ENCODE data around the gene PDE11A. TPM values are rescaled to one million over a fixed set of nuclear protein-coding genes. Genes with fewer than 3 reads are reported as not detected.

PDE11A gene
- total and polyA plus RNA-seq, 10 donors: 0.02 to 1.2 (median 0.22) TPM; not detected in 3

GRCh38 chr2:177942731-177943130 is 129.8 kb downstream of the PDE11A start:
- 60 to 74% (median 68%) methylated on average over 1 of the region's 1 CpG for WGBS, 5 donors
- intact Hi-C loops (cut with DNase I; ENCODE audit: low total_unique reads): no loop called here
- no peak for DNase-seq

DNA sequence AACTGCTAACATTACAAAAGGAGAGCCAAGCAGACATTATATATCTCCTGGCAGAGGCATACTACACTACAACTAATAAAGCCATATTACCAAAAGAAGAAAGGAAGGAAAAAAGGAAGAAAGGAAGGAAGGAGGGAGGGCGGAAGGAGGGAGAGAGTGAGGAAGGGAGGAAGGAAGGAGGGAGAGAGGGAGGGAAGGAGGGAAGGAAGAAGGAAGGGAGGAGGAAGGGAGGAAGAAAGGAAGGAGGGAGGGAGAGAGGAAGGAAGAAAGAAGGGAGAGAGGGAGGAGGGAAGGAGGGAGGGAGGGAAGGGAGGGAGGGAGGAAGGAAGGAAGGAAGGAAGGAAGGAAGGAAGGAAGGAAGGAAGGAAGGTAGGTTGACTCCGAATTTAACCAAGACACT is 133.4 kb downstream of the PDE11A start:
- Histone ChIP-seq H3K36me3 (no peaks in the 10 kb centered on the region), H3K27ac (no peak overlapping the region), H3K27me3 (replicated peaks in 1 of 7) (no peaks in the 10 kb centered on the region), H3K4me1 (no peaks in the 10 kb centered on the region), H3K4me3 (no peak overlapping the region), H3K9me3 (no peaks in the 10 kb centered on the region)
- WGBS, 5 donors: 54 to 90% (median 70%) methylated on average over 2 of the region's 2 CpGs
- no peak for DNase-seq
- TF ChIP-seq CTCF (IDR thresholded peaks at IDR 0.05 in 8 of 11, conservative IDR thresholded peaks at IDR 0.05 in 3 of 11) (no peak), POLR2AphosphoS5 (IDR thresholded peaks at IDR 0.05) (no peak), POLR2A (IDR thresholded peaks at IDR 0.05) (no peak)
- intact Hi-C loops (cut with DNase I; ENCODE audit: low total_unique reads): no loop called here

More at GRCh38 chr2:177942731-177943130, 129.8 kb downstream of the PDE11A start:
- Histone ChIP-seq H3K36me3 (no peaks in the 10 kb centered on the region), H3K9me3 (no peaks in the 10 kb centered on the region), H3K27me3 (replicated peaks in 1 of 7) (no peaks in the 10 kb centered on the region), H3K4me3 (no peak overlapping the region), H3K4me1 (no peaks in the 10 kb centered on the region), H3K27ac (no peak overlapping the region)
- TF ChIP-seq POLR2AphosphoS5 (IDR thresholded peaks at IDR 0.05) (no peak), POLR2A (IDR thresholded peaks at IDR 0.05) (no peak), CTCF (IDR thresholded peaks at IDR 0.05 in 8 of 11, conservative IDR thresholded peaks at IDR 0.05 in 3 of 11) (no peak)

GRCh38 chr2:177930916-177931315 is 141.7 kb downstream of the PDE11A start:
- intact Hi-C loops (cut with DNase I; ENCODE audit: low total_unique reads): no loop called here
- Histone ChIP-seq H3K4me1 (no peaks in the 10 kb centered on the region), H3K9me3 (peaks cover 0 to 9% (median 6%) of the 10 kb centered on the region in 8 donors), H3K27me3 (replicated peaks in 1 of 7) (no peaks in the 10 kb centered on the region), H3K27ac (no peak overlapping the region), H3K36me3 (no peaks in the 10 kb centered on the region), H3K4me3 (no peak overlapping the region)
- TF ChIP-seq POLR2AphosphoS5 (IDR thresholded peaks at IDR 0.05): no peak
- no peak for TF ChIP-seq CTCF (IDR thresholded peaks at IDR 0.05 in 8 of 11, conservative IDR thresholded peaks at IDR 0.05 in 3 of 11)
- no peak for TF ChIP-seq POLR2A (IDR thresholded peaks at IDR 0.05)
- WGBS, 5 donors: 74 to 93% (median 85%) methylated on average over 4 of the region's 4 CpGs
- DNase-seq: no peak

GRCh38 chr2:177929662-177930522 is 142.7 kb downstream of the PDE11A start:
- Histone ChIP-seq H3K27me3 (replicated peaks in 1 of 7) (no peaks in the 10 kb centered on the region), H3K9me3 (peaks cover 0 to 9% (median 6%) of the 10 kb centered on the region in 8 donors), H3K4me1 (no peaks in the 10 kb centered on the region), H3K27ac (no peak overlapping the region), H3K4me3 (no peak overlapping the region), H3K36me3 (no peaks in the 10 kb centered on the region)
- intact Hi-C loops (cut with DNase I; ENCODE audit: low total_unique reads): no loop called here
- WGBS, 5 donors: 66 to 96% (median 91%) methylated on average over 2 of the region's 2 CpGs
- no peak for DNase-seq
- no peak for TF ChIP-seq CTCF (IDR thresholded peaks at IDR 0.05 in 8 of 11, conservative IDR thresholded peaks at IDR 0.05 in 3 of 11)
- TF ChIP-seq POLR2AphosphoS5 (IDR thresholded peaks at IDR 0.05): no peak
- TF ChIP-seq POLR2A (IDR thresholded peaks at IDR 0.05): no peak
